GM18867 (cell line): ENCODE data around the gene SMAD1.
A peak's percentile ranks its signal among the peaks of the same experiment; 100 is the strongest.

ENCODE experiments used
- ATAC-seq: cut with Tn5 transposase; IDR thresholded peaks from one replicate; pipeline ENCODE4 v1.9.1; 2021; ENCODE audit warnings: mild to moderate bottlenecking, moderate library complexity; ENCODE audit not compliant: unreplicated experiment

Gene SMAD1

GRCh38 chr4:145481164-145481941, at the start of gene SMAD1:
SMAD1 (plus strand) TSS chr4:145481853; CDS start chr4:145514614, 32,761 bp downstream.
- ATAC-seq = peak; percentile 51

DNA sequence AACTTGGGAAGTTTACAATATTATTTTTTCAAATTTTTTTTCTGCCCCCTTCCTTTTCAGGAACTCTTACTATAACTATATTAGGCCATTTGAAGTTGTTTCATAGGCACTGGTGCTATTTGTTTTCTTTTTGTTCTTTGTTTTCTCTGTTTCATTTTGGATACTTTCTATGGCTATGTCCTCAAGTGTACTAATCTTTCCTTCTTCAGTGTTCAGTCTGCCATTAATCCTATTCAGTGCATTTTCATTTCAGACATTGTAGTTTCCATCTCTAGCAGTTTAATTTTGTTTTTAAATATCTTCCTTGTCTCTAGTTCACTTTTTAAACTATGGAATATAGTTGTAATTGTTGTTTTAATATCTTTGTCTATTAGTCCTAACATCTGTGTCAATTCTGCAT, 48.0 kb upstream of the SMAD1 start:
- no peak for ATAC-seq

DNA sequence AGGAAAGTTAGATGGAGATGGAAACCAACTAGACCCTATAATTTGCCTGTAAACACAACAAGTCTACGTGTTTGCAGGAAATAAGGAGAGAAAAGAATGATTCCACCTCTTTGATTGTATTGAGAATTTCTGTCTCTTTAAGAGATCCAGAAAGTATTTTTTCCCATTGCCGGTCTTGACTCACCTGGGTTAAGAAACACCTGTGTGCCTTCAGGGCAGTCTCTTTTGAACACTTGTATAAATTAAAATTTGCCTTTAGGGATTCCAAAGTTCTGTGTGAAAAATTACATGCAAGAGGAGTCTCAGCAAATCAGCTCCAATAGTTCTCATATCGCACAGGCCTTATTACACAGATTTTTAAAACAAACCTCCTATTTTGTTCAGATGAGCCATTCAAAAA, 46.0 kb upstream of the SMAD1 start:
- no peak for ATAC-seq

GRCh38 chr4:145436114-145436513, 45.5 kb upstream of the SMAD1 start:
- no peak for ATAC-seq

GRCh38 chr4:145436796-145437195, 44.9 kb upstream of the SMAD1 start:
- no peak for ATAC-seq

GRCh38 chr4:145437466-145437865, 44.2 kb upstream of the SMAD1 start:
- ATAC-seq = no peak

DNA sequence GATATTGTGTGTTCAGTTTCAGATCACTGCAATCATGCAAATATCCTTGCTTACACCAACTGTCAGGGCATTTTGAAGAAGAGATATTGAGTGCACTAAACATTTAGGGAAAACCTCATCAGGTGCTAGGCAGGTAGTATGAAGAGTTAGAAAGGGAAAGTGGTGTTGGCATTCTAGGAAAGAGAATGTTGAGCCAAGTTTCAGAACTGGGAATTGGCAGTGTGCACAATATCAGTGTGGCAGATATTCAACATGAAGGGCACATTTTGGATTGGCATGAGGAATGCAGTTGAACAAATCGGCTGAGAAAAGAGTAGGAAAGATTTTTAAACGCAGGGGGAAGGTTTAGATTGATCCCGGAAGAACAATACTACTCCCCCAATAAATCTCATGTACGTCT, 43.4 kb upstream of the SMAD1 start:
- ATAC-seq = no peak

DNA sequence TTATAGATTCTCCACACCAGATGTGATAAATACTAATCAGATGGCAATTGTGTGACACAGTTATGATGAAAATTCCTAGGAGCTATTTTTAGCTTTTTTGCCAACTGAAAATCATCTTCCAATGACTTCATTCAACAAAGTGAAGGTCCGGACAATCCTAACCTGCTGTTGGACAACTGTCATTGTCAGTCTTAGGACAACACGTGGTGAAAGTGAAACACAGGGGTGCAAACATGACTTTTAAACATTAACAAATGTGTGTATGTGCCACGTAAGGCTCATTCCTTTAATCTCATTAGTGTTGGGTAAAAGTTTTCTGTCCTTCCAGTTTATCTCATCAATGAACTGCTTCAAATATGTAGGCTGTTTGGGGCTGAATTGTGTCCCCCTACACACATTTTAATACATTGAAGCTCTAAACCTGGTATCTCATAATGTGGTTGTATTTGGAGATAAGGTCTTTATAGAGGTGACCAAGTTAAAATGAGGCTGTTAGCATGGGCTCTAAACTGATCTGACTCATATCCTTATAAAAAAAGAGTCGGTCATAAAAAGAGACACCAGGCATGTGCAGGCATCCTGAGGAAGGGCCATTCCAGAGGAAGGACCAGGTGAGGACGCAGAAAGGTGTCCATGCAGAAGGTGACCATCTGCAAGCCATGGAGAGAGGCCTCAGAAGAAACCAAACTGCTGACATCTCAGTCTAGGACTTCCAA, 41.2 kb upstream of the SMAD1 start:
- no peak for ATAC-seq

GRCh38 chr4:145446184-145446583, 35.5 kb upstream of the SMAD1 start:
- no peak for ATAC-seq

- no peak for ATAC-seq
Observed at GRCh38 chr4:145451895-145452294, 29.8 kb upstream of the SMAD1 start.

GRCh38 chr4:145452447-145453162, 29.0 kb upstream of the SMAD1 start:
- ATAC-seq = no peak

- ATAC-seq = no peak
Observed at GRCh38 chr4:145453163-145453520, 28.5 kb upstream of the SMAD1 start.

- no peak for ATAC-seq
Observed at GRCh38 chr4:145473203-145473602, 8.4 kb upstream of the SMAD1 start.

DNA sequence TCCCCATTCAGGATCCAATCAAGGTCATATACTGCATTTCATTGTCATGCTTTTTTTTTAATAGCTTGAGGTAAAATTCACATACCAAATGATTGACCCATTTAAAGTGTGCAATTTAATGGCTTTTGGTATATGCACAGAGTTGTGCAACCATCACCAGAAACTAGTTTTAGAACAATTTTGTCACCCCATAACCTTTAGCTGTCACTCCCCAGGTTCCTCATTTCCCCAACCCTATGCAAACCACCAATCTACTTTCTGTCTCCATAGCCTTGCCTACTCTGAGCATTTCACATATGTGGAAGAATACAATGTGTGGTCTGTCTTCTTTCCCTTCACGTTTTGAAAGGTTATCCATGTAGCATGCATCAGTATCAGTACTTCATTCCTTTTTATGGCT, 1.4 kb upstream of the SMAD1 start:
- peak; percentile 43 for ATAC-seq

DNA sequence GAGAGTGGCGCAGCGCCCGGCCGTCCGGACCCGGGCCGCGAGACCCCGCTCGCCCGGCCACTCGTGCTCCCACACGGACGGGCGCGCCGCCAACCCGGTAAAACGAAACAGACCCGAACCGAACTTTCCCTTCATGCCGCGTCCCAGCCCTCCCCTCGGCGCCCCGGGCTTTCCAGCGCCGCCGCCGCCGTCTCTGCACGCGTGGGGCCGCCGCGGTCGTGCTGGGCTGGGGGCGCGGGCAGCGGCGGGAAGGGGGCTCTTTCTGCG, 222 bp downstream of the SMAD1 start:
- no peak for ATAC-seq

DNA sequence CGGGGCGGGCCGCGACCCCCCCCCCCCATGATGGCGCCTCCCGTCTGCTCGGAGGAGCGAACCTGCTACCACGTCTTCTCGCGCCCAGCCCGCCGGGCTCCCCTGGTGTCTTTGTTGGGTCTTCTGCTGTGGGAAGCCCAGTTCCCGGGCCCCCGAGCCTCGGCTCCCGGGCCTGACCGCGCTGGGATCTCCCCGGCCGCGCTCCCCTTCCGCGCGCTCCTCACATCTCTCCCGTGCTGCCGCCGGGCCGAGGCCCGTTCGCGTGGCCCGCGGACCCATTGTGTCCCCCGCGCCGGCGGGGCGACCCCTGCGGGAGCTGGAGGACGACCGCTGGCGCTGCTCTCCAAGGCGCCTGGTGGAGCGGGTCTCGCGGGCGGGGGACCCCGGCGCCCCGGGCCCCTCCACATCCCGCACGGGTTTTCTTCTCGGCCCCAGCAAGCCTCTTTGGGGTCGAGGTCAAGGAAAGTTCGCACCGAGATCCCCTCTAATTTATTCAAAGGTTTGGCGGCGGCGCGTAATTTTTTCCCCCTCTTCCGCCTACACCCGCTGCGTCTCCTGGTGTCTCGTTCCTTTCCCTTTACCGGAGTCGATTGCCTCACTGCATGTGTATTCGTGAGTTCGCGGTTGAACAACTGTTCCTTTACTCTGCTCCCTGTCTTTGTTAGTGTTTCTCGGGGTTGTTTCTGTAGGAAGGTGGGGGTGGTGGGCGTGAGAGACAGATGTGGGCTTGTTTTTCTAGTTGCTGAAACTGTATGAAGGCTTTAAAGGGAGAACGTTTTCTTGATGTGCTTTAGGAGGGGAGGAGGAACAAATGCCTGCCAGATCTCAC, 770 bp downstream of the SMAD1 start:
- ATAC-seq = peak; percentile 24

DNA sequence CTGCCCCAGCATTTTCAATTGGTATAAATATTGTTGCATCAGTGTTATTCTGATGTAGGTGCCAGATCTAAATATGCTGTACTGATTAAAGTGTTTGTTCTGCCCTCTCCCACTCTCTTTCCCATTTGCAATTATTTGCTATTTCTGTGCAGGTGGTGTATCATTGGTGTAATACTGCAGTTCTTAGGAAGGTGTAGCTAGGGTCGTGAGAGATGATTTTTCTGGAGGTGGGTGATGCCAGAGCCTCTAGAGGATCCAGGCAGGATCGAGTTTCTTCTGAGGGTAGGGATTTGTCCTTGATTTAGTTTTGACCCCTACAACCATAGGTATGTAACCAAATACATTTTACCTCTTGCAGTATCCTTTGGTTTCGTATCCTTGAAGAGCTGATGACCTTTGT, 1.9 kb downstream of the SMAD1 start:
- ATAC-seq = no peak

GRCh38 chr4:145484225-145484846, 2.7 kb downstream of the SMAD1 start:
- no peak for ATAC-seq

- ATAC-seq = no peak
Observed at GRCh38 chr4:145485120-145485519, 3.5 kb downstream of the SMAD1 start.

DNA sequence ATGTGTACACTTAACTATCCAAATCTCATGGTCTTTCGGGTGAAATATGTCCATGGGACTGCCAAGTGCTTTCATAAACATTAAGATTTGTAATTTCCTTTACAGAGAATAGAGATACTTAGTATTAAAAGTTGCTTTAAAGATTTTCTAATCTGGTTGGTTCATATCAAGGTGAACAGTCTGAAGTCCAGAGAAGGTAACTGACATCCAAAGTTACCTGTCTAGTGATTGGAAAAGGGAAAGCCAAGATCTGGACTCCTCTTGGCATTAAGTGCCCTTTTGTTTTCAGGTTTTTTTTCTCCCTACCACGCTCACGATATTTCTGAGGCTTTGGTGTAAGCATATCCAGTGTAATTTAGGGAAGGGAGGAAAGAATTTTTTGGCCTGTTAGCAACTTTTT, 5.0 kb downstream of the SMAD1 start:
- no peak for ATAC-seq

DNA sequence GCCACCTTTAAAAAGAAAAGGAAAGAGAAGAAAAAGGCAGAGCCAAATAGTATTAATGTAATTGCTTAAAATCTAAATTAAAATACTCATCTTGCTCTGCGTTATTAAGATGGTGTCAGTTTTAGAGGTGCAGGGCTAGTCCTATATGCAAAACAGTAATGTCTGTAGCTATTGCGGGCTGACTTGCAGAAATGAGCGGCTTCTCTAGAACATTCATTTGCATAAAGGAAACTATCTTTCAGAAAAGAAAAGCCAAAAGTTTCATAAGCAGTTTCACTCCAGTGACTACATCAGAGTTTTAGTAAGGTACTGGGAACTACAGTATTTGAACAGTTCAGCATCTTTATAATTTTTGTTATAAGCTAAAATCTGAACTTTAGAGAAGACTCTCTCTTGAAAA, 6.0 kb downstream of the SMAD1 start:
- peak; percentile 93 for ATAC-seq
